Stimulated activated CD8-positive, alpha-beta memory T cell treated with anti-CD3 and anti-CD28 coated beads, Interleukin-12 subunit alpha, Interleukin-12 subunit beta, amount 100 ng/mL, for 1 hour (primary cell): ENCODE data around the gene SAMSN1.

Experiments
- DNase-seq: peaks from one replicate; pipeline ENCODE4 v3.0.0-alpha.2; 2020; ENCODE audit warnings: low read depth

The SAMSN1 gene

GRCh38 chr21:14484188-14485009 is 61.7 kb downstream of the SAMSN1 start:
- no peak for DNase-seq

DNA sequence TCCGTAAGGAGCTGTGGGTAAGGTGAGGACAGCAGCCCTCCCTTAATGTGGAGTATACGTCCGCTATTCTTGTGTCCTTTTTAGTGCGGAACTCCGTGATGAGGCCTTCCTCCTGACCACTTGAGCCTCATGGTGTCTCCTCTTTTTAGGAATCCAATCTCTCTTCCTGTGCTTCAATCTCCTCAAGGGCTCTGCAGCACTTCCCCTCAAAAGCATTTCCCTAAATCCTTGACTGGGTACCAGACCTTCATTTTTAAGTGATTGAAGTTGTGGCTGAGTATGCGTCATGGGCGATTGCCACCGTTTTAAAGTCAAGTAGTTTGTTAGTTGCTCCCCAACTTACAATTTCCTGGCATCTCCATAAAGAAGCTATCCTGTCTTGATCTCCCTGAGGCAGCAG is 62.8 kb downstream of the SAMSN1 start:
- DNase-seq: no peak

DNA sequence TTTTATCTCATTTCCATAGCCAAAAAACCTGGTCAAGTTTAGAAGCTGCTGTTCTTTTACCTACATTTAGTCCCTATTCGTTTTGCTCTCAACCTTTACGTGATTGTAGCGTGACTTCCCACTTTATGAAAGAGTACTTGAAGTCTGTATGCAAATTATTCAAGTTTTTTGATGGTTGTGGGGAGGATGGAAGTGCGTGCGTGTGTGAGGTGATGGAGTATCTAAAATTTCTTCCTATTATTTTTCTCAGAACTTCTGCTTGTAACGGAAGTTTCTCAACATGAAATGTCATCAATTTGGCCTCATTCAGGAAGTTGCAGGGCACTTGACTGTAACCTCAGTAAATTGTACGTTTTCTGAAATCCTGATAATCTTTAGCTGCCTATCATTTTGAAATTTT is 64.0 kb downstream of the SAMSN1 start:
- no peak for DNase-seq

GRCh38 chr21:14480411-14481031 is 65.6 kb downstream of the SAMSN1 start:
- no peak for DNase-seq

DNA sequence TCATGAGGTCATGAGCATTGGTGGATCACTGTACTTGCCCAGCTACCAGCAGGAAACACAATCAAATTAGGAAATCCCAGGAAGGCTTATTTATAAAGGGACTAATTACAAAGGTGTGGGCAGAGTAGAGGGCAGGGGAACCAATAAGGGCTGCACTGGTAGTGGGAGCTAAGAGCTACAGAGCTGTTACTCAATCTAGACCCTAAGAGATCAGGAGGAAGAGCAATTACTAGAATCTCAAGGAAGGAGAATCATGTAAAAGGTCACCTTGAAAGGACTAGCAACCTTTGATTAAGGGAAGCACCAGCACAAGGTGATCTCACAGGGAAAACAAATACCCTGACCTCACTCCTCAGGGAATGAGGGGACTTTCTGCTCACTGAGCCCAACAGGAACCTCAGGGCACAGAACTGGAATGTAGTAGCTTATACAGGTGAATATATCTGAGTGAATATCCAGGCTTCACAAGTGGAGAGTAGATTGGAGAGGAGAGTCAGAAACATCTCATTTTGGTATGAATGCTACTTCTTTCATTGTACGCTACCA is 66.8 kb downstream of the SAMSN1 start:
- no peak for DNase-seq

- no peak for DNase-seq
Measured at GRCh38 chr21:14477841-14478240, 68.3 kb downstream of the SAMSN1 start.

- DNase-seq: no peak
Measured at GRCh38 chr21:14477133-14477532, 69.0 kb downstream of the SAMSN1 start.

DNA sequence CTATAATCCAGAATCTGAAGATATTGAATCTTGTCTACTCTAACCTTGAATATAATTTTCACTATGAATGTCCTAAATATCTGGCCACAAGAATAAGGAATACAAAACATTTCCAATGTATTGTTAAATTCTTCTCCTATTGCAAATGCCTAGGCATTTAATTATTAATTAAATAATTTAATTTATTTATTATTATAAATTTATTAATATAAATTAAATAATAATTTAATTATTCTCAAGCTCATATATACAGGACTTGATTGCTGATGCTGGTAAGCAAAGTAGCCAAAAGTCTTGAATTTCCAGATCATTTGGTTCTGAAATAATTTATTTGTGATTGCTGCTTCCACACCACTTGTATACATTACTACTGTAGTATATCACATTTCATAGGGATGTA is 71.1 kb downstream of the SAMSN1 start:
- DNase-seq: no peak

DNA sequence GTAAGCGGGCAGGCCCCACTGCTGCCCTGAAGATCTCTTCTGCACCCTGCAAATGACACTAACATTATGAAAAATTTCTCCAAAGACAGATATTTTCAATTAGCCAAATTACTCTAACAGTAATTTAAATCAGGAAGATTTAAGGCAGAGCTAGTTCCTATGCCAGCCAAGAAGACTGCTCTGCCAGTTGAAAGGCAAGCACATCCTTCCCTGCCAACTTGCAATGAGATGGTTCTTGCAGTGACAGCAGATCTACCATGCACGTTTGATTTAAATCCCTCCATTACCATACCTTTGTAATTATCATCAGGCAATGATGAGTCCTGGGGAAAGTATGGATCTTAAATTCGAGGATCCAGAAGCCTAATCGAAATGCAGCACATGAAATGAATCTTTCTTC is 76.5 kb downstream of the SAMSN1 start:
- no peak for DNase-seq

DNA sequence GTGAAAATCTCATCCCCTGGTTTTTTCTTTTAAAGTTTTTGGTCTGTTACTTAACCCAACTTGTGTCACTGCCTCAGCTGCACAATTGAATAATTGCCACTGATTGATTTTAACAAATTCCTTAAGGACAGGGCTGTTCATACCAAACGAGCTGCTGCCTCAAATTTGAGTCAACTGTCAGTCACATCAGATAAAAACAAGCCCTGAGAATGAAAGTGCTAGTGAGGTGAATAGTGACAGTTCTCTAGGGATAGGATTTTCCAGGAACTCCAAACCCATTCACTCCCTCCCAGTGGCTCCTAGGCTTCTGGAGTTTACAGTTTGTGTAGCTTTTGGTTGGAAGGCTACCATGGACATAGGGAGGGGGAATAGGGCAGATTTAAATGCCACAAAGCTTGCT is 79.4 kb downstream of the SAMSN1 start:
- DNase-seq: no peak

- DNase-seq: no peak
Measured at GRCh38 chr21:14457762-14458161, 88.4 kb downstream of the SAMSN1 start.

- DNase-seq: no peak
Measured at GRCh38 chr21:14456911-14457310, 89.2 kb downstream of the SAMSN1 start.

- DNase-seq: no peak
Measured at GRCh38 chr21:14454016-14455009, 91.8 kb downstream of the SAMSN1 start.

DNA sequence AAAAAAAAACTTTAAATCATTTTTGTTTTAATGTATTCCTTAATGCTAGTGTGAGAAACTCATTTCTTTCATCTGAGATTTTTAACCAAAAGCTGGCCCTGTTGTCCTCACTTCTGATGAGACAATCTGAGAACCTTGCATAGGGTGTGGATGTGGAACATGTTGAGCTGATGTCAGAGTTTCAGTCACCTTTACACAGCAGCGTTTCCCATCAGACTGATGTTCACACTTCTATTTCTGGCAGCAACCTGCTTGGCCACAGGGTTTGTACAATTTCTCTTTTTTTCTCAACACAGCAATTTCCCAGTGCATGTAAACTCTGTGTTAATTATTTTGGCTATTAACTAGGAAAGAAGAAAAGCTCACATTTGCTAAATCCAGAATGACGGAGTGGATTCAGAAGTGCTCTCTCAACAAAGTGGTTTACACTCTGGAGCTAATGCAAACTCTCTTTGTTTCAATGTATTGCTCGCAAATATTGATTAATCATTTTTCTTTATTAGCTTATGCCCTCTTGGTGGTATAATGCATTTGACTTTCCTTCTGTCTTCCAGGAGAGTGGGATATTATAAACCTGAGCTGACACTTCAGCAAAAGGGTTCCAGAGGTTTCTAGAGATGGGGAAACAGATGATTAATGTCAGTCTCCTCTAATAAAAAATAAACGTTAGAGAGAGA is 92.6 kb downstream of the SAMSN1 start:
- DNase-seq: no peak

DNA sequence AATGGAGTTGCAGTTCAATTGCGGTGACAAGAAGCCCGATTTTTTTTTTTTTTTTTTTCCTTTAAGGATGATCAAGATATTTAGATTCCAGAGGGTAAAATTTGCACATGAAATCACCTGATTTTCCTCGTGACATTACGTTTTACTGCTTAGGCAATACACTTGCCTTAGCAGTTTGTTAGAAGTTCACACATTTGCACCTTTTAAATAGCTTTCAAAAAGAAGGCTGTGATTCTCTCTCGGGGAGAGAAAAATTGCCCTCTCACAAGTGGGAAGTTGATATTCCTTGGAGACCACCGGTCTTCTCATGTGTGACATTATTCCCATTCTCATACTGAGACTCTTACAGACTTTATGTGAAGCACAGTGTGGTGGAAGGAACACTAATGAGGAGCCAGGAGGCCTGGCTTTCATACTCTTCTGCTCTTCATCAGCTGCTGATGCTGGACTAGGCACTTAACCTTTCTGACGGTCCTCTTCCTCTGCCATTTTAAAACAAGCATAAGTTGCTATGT is 93.3 kb downstream of the SAMSN1 start:
- no peak for DNase-seq

DNA sequence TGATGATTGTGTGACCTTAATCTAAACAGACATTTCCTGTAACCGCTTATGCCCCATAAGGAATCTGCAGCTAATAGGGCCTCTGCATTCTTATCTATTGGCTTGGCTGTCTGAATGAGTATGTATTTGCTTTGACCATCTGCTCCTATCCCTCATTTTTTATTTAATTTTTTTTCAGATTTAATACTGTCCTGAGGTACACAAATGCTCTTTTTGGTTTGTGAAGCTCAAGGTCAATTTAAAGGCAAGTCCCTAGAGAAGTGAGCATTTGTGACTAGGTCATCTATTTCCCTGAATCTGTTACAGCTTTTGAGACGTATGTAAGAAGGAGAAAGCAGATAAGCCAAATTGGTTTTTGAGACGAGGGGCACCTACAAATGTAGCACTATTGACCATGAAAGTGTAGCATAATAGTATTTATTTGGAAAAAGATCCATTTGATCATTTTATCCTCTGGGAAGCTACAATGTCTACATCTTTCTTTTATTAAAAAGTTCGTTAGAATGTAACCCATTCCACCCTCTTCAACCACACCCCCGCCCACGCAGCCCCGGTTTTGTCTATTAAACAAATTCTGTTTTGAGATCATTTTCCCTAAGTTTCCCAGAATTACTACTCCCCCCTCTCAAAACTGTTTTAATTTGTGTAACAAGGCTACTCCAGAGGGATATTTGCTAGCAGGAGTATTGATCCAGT is 93.9 kb downstream of the SAMSN1 start:
- DNase-seq: no peak

GRCh38 chr21:14451546-14451945 is 94.6 kb downstream of the SAMSN1 start:
- no peak for DNase-seq

DNA sequence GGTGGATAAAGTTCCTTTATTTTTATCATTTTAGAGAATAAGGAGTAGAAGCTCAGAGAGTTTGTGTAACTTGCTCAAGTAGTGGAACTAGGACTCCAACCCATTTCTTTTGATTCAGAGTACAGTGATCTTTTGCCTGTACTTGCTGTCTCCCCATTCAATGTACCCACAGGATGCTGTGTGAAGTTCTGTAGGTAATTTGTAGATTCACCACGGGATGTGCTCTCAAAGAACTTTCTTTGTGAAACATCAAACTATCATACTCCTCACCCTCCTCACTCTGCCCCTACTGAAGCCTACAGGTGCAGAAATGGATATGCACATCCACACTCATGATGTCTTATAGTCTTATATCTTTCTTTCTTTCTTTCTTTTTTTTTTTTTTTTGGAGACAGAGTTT is 97.3 kb downstream of the SAMSN1 start:
- DNase-seq: no peak

- DNase-seq: no peak
Measured at GRCh38 chr21:14438211-14438610, 107.9 kb downstream of the SAMSN1 start.

GRCh38 chr21:14435423-14435822 is 110.7 kb downstream of the SAMSN1 start:
- DNase-seq: no peak
